ENCODE results near the gene MEIS2. TPM values are rescaled to one million over a fixed set of nuclear protein-coding genes. Genes with fewer than 3 reads are reported as not detected.

The MEIS2 gene
- total RNA-seq, 4 donors from 2014 or later = 7.5 to 40.4 (median 21.2) TPM

- H3K27me3 ChIP-seq = peaks cover 0 to 16% of the 10 kb centered on the region in 2 donors
- H3K36me3 ChIP-seq = no peaks in the 10 kb centered on the region
- TF ChIP-seq POLR2A (IDR thresholded peaks at IDR 0.05) = no peak
- TF ChIP-seq, protein P1, sequence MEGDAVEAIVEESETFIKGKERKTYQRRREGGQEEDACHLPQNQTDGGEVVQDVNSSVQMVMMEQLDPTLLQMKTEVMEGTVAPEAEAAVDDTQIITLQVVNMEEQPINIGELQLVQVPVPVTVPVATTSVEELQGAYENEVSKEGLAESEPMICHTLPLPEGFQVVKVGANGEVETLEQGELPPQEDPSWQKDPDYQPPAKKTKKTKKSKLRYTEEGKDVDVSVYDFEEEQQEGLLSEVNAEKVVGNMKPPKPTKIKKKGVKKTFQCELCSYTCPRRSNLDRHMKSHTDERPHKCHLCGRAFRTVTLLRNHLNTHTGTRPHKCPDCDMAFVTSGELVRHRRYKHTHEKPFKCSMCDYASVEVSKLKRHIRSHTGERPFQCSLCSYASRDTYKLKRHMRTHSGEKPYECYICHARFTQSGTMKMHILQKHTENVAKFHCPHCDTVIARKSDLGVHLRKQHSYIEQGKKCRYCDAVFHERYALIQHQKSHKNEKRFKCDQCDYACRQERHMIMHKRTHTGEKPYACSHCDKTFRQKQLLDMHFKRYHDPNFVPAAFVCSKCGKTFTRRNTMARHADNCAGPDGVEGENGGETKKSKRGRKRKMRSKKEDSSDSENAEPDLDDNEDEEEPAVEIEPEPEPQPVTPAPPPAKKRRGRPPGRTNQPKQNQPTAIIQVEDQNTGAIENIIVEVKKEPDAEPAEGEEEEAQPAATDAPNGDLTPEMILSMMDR (IDR thresholded peaks at IDR 0.05) = no peak
- peak overlapping the region in 1 of 4 donors; percentile 16 for H3K27ac ChIP-seq
- no peaks in the 10 kb centered on the region for H3K4me1 ChIP-seq
- H3K4me3 ChIP-seq = peak overlapping the region in 2 of 4 donors; percentile 6 to 37
- H3K9me3 ChIP-seq = peaks cover 0 to 2% (median 0%) of the 10 kb centered on the region in 4 donors
- no peak for DNase-seq
These were observed 213.0 kb downstream of the MEIS2 start for GRCh38 chr15:36887214-36887961.

GRCh38 chr15:36886701-36887100 lies 213.6 kb downstream of the MEIS2 start:
- TF ChIP-seq, protein P1 (IDR thresholded peaks at IDR 0.05) = no peak
- TF ChIP-seq POLR2A (IDR thresholded peaks at IDR 0.05) = no peak
- Histone ChIP-seq H3K4me1 (no peaks in the 10 kb centered on the region), H3K36me3 (no peaks in the 10 kb centered on the region), H3K27ac (peak overlapping the region in 1 of 4 donors; percentile 16), H3K4me3 (no peak overlapping the region), H3K9me3 (peaks cover 0 to 2% (median 0%) of the 10 kb centered on the region in 4 donors), H3K27me3 (peaks cover 0 to 18% of the 10 kb centered on the region in 2 donors)
- DNase-seq = no peak

DNA sequence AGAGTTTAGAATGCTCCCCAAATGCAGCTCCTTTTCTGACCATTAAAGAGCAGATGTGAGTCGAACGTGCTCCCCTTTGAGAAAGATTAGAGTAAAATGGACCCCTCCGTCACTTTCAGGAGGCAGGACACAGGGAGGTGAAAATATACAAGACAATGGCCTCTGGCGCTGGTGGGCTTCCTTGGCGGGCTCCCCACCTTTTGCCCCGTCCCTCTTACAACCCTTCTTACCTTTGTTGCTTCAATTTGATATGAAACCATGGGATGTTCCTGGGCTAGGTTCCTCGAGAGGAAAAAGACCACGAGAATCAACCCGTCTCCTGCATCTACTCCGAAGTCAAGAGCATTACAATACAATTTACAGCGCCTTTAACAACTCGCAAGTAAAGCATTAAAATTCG lies 214.2 kb downstream of the MEIS2 start:
- Histone ChIP-seq H3K36me3 (no peaks in the 10 kb centered on the region), H3K4me3 (no peak overlapping the region), H3K27ac (no peak overlapping the region), H3K4me1 (no peaks in the 10 kb centered on the region), H3K9me3 (peaks cover 0 to 2% (median 0%) of the 10 kb centered on the region in 4 donors), H3K27me3 (peaks cover 0 to 18% of the 10 kb centered on the region in 2 donors)
- DNase-seq = no peak
- TF ChIP-seq, protein P1 (IDR thresholded peaks at IDR 0.05) = no peak
- no peak for TF ChIP-seq POLR2A (IDR thresholded peaks at IDR 0.05)

DNA sequence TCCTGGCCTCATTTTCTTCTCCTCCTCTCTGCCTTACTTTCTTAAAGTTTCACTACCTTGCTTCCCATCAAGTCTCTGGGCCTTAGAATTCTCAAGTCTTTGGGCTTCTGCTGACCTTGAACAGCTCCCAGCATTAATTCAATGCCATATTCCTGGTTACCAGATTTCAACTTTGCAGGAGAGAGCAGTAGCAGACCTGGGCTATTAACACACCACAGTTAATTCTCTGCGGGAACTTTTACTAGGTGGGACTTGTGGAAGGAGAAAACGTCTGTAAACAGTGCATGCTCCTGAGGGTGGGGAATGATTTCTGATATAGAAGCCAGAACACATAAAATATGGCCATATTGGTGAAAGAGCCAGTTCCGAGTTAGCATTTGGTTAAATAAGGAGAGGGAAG lies 214.6 kb downstream of the MEIS2 start:
- Histone ChIP-seq H3K27me3 (peaks cover 0 to 18% of the 10 kb centered on the region in 2 donors), H3K27ac (no peak overlapping the region)

DNA sequence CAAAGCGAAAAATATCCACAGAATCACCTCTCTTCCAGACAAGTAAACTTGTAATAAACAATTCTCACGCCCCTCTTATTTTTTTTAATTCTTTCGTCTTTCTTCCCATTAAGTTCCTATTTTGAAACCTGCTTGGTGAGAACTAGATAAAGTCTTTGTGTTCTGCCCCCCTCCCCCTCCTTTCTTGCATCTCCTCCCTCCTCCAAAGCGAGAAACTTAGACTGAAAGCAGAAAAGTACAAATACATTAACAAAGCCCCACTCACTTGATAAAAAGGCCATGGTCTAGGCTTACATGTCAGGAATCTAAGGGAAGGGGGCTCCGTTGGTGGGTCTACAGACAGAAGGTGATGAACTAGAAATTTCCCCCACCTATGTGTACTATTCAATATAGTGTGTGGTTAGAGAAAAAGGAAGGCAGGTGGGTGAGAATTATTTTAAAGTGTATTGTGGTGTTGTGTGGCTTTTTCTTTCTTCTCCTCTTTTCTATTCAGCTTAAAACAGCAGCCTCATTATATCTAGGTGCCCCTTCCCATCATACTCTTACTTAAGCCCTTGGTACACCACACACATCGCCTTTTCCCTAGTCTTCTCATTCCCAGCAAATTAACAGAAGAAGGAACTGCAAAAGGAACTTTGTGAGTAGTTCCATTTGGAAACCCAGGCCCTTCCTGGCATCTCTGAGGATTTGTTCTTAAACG lies 215.3 kb downstream of the MEIS2 start:
- no peaks in the 10 kb centered on the region for H3K36me3 ChIP-seq
- DNase-seq = no peak
- H3K9me3 ChIP-seq = peaks cover 0 to 2% (median 0%) of the 10 kb centered on the region in 4 donors
- no peak overlapping the region for H3K27ac ChIP-seq
- no peaks in the 10 kb centered on the region for H3K4me1 ChIP-seq
- no peak for TF ChIP-seq POLR2A (IDR thresholded peaks at IDR 0.05)
- TF ChIP-seq, protein P1 (IDR thresholded peaks at IDR 0.05) = no peak
- no peak overlapping the region for H3K4me3 ChIP-seq
- H3K27me3 ChIP-seq = peaks cover 0 to 25% of the 10 kb centered on the region in 2 donors

More for the DNA sequence above, 214.6 kb downstream of the MEIS2 start:
- no peak overlapping the region for H3K4me3 ChIP-seq
- TF ChIP-seq, protein P1 (IDR thresholded peaks at IDR 0.05) = no peak
- TF ChIP-seq POLR2A (IDR thresholded peaks at IDR 0.05) = no peak
- DNase-seq = no peak
- no peaks in the 10 kb centered on the region for H3K36me3 ChIP-seq
- peaks cover 0 to 2% (median 0%) of the 10 kb centered on the region in 4 donors for H3K9me3 ChIP-seq
- no peaks in the 10 kb centered on the region for H3K4me1 ChIP-seq

All from Peyer's patch (tissue), 4 donors.